HG02970 (cell line): Measurements from ENCODE around the gene CLDN2.
"Not testable (repeated sequence)": the region's sequence is repeated elsewhere in the genome, so short reads cannot be mapped to it uniquely, and the experiment has no call there.

ENCODE experiments used
- ATAC-seq: cut with Tn5 transposase; IDR thresholded peaks from one replicate; pipeline ENCODE4 v1.9.1; 2021; ENCODE audit warnings: mild to moderate bottlenecking, moderate library complexity, moderate number of reproducible peaks; ENCODE audit not compliant: unreplicated experiment, low FRiP score

CLDN2 gene

GRCh38 chrX:106955004-106955772 is 35.0 kb downstream of the CLDN2 start:
- ATAC-seq, result no peak

- ATAC-seq, result no peak
Observed at GRCh38 chrX:106957856-106958255, 37.7 kb downstream of the CLDN2 start.

- no peak for ATAC-seq
Observed at GRCh38 chrX:106959901-106960300, 39.7 kb downstream of the CLDN2 start.

- no peak for ATAC-seq
Observed at GRCh38 chrX:106963111-106963510, 42.9 kb downstream of the CLDN2 start.

- ATAC-seq, result no peak
Observed at GRCh38 chrX:106964290-106964689, 44.1 kb downstream of the CLDN2 start.

- ATAC-seq, result not testable (repeated sequence)
Observed at GRCh38 chrX:106966547-106966946, 46.3 kb downstream of the CLDN2 start.

GRCh38 chrX:106972896-106973295 is 52.7 kb downstream of the CLDN2 start:
- ATAC-seq, result no peak

GRCh38 chrX:106973433-106974149 is 53.4 kb downstream of the CLDN2 start:
- ATAC-seq, result no peak

- no peak for ATAC-seq
Observed at GRCh38 chrX:106976416-106976815, 56.2 kb downstream of the CLDN2 start.
